PC-3 (cell line): ENCODE results near the gene UNG.

ENCODE experiments used
- CTCF ChIP-seq: fragments of 300-600 bp; sonication (generic); conservative IDR thresholded peaks from 2 replicates; pipeline ENCODE4 v1.5.1; 2017; ENCODE audit warnings: antibody characterized with exemption, low read depth, mild to moderate bottlenecking, low read length
- EZH2 ChIP-seq: fragments of 300-600 bp; sonication (generic); IDR thresholded peaks from one replicate; pipeline ENCODE4 v1.6.1; 2017; ENCODE audit warnings: antibody characterized with exemption, mild to moderate bottlenecking, low read length; ENCODE audit not compliant: unreplicated experiment

DNA sequence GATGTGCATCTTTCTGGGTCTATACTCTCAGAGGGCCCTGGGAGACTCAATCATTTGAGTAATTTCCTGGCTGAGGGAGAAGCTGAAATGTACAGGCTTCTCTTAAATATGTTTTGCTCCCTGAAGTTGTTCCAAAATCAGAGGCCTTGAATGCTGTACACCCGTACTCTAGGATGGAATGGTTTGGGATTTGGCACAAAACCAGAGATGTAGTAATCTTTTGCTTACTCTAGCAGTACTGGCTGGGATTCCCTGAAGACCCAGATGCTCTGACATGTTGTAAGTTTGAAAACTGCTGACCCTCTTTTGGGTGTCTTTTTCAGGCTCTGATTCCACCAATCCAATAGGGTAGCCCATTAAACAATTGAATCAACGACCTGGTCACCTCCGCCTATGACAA lies 29.4 kb downstream of the UNG start:
- TF ChIP-seq CTCF (no peak), EZH2 (no peak)
